Raji (cell line): ENCODE results near the gene PLA2G6.

Experiments used
- POLR2A ChIP-seq: IDR thresholded peaks from 2 replicates; pipeline ENCODE4 v1.6.1; 2011; ENCODE audit warnings: low read depth, low read length, control low read depth; ENCODE audit not compliant: insufficient read depth

PLA2G6 gene

DNA sequence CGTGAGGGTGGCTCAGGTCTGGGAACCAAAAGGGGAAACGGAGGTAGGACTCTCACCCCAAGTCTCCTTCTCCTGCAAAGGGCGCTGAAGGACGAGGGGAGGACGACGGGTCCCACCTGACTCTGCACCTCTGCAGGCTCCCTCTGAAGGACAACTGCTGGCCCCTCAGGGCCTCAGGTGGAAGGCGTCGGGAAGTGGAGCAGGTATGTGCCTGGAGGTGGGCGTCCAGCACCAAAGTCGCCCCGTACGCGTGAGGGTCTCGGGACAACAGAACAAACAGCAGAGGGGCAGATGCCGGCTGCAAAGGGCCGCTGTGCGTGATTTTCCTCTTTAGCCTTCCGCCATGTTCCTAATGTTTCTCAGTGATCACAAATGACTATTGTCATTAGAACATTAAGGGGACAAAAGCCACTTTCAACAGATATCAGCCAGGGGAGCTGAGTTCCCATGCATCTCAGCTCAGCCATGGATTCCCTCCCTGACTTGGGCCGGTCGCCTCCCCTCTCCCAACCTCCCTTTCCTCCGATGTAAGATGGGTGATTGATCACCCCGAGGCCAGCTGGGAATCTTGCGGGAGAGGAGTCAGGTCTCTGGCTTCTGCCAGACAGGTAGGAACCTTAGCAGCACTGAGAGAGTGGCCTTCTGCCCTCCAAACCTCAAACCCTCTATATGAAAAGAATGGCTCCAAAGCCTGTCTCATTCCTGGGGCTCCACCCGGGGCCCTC is 98.5 kb downstream of the PLA2G6 start:
- no peak for TF ChIP-seq POLR2A

DNA sequence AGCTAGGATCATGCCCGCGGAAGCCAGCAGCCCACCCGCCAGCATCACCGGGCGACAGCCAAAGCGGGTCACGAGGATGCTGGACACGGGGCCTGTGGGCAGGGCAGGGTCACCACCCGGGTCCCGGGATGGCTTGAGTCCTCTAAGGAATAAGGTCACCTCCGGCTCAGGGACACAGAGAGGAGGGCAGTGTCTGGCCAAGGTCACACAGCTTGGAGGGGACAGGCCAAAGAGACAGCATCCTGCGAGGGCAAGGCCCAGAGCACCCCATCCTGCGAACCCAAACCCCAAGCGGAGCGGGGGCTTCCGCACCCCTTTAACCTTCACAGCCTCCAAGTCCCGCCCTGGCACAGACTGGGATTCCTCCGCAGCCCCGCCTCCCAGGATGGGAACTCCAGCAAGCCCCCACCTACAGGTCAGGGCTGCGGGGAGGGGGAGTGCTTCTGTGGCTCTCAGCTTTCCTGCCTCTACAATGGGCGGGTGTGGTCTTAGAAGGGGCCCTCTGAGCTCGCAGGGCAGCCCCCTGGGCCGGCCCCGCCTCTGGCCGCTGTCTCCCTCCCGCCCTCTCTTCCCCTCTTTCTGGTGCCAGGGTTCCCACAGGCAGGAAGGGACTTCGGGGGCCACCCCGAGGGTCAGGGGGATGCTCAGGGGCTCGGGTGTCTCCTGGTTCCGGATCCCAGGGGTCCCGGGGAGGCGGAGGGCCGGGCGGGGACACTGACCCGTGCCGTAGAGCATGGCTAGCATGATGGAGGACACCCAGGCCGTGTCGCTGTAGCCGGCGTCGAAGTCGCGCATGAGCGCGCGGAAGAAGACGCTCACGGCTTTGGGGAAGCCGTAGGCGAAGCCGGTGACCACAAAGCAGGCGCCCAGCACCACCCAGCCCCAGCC is 99.4 kb downstream of the PLA2G6 start:
- no peak for TF ChIP-seq POLR2A

DNA sequence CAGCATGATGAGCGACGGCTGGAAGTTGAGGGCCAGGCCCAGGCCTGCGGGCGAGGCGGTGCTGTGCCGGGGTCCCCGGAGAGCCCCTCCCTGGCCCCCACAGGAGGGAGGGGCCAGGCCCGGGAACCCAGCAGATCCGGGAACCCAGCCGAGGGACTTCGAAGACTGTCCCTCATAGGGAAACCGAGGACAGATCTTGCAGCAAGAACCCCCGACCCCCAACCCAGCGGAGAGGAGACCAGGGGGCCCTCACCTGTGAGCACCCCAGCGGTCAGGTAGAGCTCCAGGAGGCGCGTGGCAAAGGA is 100.0 kb downstream of the PLA2G6 start:
- no peak for TF ChIP-seq POLR2A

DNA sequence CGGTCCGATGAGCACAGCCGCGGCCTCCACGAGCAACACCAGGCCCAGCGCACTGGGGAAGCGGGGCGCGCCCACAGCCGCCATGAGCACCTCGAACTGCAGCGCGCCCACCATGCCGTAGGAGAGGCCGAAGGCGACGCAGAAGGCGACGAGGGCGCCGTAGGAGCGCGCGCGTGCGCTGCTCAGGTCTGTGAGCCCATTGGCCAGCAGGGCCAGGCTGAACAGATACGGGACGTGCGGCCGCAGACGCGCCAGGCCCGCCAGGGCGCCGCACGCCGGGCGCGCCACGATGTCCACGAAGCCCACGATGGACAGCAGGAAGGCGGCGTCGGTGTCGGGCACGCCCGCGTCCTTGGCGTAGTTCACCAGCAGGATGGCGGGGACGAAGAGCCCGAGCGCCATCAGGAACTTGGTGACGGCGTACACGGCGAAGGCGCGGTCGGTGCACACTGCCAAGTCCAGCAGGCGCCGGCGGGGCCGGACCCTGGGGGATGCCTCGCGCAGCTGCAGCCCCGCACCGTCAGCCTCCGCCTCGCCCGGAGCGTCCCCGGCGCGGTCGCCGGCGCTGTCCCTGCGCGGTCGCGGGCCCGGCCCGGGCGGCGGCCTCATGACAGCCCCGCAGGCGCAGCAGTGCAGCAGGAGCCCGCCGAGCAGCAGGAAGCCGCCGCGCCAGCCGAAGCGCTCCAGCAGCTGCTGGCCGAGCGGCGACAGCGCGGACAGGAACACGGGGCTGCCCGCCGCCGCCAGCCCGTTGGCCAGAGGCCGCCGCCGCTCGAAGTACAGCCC is 100.6 kb downstream of the PLA2G6 start:
- no peak for TF ChIP-seq POLR2A

GRCh38 chr22:38080474-38080849 is 101.2 kb downstream of the PLA2G6 start:
- TF ChIP-seq POLR2A, result no peak

DNA sequence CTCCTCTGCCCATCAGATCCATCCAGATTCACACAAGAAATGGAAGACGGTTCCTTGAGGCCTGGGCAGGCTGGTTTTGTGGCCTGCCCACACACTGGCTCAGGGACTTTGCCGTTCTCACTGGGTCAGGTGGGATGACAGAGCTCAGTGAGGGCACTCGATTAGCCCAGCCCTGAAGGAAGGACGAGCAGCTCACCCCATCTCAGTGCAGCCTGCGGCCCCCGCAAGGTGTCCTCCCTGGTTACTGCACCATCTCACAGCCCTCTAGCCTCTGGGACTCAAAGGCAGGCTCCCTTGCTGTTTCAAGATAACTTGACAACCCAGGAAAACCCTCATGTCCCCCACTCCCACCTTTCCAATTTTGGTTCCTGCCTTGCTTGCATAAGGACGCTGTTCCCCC is 101.8 kb downstream of the PLA2G6 start:
- TF ChIP-seq POLR2A, result no peak

- no peak for TF ChIP-seq POLR2A
These were observed 103.4 kb downstream of the PLA2G6 start for GRCh38 chr22:38078046-38078840.

DNA sequence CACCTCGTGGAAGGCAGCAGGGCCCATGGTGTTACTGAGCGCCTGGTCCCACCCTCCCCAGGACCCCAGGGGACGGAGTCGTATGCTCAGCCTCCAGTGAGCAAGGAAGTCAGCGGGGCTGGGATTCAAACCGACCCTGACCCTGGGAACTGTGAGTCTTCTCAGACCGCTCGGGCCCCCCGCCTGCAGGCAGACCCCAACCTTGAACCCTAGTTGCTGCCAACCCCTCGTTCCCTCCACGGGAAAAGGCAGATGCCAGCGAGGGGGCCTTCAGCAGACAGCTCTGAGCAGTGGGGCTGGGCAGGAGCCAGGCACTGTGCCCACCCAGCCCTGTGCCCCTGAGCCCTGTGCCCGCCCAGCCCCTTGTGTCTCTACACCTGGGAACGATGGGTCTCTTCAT is 104.0 kb downstream of the PLA2G6 start:
- TF ChIP-seq POLR2A, result no peak

GRCh38 chr22:38077096-38077495 is 104.5 kb downstream of the PLA2G6 start:
- no peak for TF ChIP-seq POLR2A

DNA sequence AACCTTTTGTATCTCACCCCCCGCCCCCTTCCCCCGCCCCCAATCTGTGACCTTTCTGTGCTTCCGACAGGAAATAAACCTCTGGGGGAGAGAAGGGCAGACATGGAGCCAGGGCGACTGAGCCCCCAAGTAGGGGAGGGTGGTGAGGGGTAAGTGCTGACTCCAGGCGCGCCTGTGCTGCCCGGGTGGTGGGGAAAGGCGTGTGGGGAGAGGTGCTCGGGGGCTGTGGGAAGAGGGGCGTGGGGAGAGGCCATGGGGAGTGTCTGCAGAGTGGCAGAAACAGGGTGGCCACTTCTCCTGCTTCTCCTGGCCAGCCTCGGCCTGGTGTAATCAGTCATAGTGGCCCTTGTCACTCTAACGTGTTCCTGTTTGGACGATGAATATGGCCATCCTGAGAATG is 105.7 kb downstream of the PLA2G6 start:
- no peak for TF ChIP-seq POLR2A

DNA sequence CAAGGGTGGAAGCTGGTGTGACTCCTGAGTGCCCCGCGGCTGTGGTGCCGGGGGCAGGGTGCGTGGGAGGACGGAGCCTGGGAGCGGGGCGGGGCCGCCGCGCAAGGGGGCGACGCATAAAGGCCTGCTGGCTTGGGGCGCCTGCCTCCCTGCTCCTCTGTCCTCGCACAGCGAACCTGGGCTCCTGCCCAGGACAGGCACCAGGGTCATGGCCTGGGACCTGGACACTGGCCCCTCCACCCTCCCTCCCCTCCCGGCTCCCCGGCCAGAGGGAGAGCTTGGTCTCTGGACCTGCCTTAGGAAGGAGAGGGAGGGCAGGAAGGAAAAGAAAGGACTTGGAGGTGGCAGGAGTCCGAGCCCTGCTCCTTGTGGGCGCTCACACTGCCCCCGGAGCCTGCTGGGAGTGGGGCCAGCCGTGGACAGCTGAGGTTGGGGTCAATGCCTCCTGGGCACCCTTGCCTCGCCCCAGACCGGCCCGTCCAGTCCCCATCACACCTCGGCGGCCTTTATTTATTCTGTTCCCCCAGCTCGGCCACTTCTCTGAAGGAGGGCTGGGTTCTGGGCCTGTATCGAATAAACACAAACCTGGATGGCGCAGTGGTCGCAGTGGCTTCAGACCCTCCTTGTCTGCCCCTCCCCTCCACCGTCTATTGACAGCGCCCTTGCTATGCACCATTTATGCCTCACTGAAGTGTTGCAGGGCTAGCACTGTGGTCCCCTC is 106.4 kb downstream of the PLA2G6 start:
- TF ChIP-seq POLR2A, result no peak

GRCh38 chr22:38074181-38075104 is 107.2 kb downstream of the PLA2G6 start:
- TF ChIP-seq POLR2A, result no peak

DNA sequence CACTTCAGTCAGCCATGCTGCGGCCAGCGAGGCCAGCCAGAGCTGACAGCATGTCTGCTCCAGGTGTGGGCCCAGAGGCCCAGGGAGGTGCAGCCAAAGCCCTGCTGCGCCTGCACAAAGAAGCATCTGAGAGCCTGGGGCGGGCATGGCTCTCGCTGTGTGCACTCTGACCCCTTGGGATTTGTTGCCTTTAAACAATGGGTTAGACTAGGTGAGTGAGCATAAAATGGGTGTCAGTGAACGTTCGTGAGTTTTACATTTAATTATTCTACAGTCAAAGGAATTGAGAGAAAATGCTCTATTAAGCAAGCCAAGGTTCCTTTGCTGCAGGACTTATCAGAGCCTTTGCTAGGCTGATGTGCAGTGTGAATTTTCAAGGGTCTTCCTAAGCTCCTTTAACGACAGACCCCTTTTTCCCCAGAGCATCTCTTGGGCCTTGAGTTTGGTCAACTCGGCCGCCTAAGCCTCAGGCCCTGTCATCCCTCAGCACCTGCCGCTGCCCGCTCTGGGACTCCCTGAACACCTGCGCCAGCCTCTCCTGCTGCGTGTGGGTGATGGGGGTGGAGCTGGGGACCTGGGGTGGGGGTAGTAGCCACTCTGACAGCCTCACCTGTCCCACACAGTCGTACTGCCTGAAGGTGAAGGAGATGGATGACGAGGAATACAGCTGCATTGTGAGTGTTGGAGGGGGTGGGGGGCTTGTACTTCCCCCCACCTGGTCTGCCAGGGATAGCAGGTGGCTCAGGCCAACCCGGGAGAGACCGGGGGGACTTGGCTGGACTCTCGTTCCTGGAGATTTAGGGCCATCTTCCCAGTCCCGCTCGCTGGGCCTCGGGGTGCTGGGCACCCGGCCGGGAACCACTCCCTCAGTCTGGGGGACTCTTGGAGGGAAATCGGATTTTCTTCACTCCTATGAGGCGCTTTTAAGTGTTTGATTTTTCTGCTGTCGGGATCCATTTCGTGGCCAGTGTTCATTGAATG is 108.2 kb downstream of the PLA2G6 start:
- TF ChIP-seq POLR2A, result no peak
